ENCODE data around the gene CXCR6. TPM values are rescaled to one million over a fixed set of nuclear protein-coding genes. Genes with fewer than 3 reads are reported as not detected.

Gene CXCR6
- total RNA-seq, 1 donor from 2014 or later = not detected

- no peaks in the 10 kb centered on the region for H3K36me3 ChIP-seq (ENCODE audit: control insufficient read depth, insufficient read depth, low read length)
- no peak overlapping the region for H3K4me3 ChIP-seq (ENCODE audit: low read depth, low read length)
- no peak for DNase-seq (ENCODE audit: low read depth)
- no peaks in the 10 kb centered on the region for H3K27me3 ChIP-seq (ENCODE audit: control insufficient read depth, insufficient read depth, low read length)
- TF ChIP-seq, protein P1, sequence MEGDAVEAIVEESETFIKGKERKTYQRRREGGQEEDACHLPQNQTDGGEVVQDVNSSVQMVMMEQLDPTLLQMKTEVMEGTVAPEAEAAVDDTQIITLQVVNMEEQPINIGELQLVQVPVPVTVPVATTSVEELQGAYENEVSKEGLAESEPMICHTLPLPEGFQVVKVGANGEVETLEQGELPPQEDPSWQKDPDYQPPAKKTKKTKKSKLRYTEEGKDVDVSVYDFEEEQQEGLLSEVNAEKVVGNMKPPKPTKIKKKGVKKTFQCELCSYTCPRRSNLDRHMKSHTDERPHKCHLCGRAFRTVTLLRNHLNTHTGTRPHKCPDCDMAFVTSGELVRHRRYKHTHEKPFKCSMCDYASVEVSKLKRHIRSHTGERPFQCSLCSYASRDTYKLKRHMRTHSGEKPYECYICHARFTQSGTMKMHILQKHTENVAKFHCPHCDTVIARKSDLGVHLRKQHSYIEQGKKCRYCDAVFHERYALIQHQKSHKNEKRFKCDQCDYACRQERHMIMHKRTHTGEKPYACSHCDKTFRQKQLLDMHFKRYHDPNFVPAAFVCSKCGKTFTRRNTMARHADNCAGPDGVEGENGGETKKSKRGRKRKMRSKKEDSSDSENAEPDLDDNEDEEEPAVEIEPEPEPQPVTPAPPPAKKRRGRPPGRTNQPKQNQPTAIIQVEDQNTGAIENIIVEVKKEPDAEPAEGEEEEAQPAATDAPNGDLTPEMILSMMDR (IDR thresholded peaks at IDR 0.05; ENCODE audit: insufficient read depth, low read length, poor library complexity, severe bottlenecking) = no peak
Measured at GRCh38 chr3:45910892-45911291, 32.4 kb upstream of the CXCR6 start.

DNA sequence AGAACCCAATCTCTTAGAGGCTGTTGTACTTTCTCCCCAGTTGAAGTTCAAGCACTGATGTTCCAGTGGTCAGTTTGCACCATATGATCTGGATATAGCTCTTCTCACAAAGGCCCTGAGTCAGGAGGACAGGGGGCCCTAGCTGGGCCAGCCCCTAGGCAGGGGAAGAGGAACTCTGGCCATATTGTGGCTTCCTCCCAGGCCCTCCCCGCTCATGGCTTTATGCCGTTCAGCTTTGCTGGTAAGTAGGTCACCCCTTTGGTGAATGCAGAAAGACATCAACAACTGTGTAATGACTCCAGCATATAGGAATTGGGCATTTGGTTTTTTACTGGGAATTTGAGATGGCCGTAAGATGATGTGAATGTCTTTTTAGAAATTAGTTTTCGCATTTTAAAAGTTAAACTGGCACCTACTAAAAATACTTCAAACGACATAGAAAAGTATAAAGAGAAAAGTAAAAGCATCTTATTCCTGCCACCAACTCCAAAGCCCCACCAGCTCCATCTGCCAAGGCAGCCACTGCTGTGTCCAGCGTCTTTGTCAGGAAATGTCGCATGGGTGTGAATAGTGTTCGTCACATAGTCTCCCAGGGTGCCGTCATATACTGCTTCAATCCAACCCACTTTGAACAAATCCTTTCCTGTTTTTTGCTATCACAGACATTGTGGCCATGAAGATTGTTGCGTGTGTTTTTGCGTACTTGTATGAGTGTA is 31.6 kb upstream of the CXCR6 start:
- no peak overlapping the region for H3K4me3 ChIP-seq (ENCODE audit: low read depth, low read length)
- no peaks in the 10 kb centered on the region for H3K27me3 ChIP-seq (ENCODE audit: control insufficient read depth, insufficient read depth, low read length)
- TF ChIP-seq, protein P1 (IDR thresholded peaks at IDR 0.05; ENCODE audit: insufficient read depth, low read length, poor library complexity, severe bottlenecking) = no peak
- no peak for DNase-seq (ENCODE audit: low read depth)
- H3K36me3 ChIP-seq (ENCODE audit: control insufficient read depth, insufficient read depth, low read length) = no peaks in the 10 kb centered on the region

- no peaks in the 10 kb centered on the region for H3K27me3 ChIP-seq (ENCODE audit: control insufficient read depth, insufficient read depth, low read length)
- H3K36me3 ChIP-seq (ENCODE audit: control insufficient read depth, insufficient read depth, low read length) = no peaks in the 10 kb centered on the region
- no peak for DNase-seq (ENCODE audit: low read depth)
- TF ChIP-seq, protein P1 (IDR thresholded peaks at IDR 0.05; ENCODE audit: insufficient read depth, low read length, poor library complexity, severe bottlenecking) = no peak
- no peak overlapping the region for H3K4me3 ChIP-seq (ENCODE audit: low read depth, low read length)
Measured at GRCh38 chr3:45912435-45912834, 30.8 kb upstream of the CXCR6 start.

DNA sequence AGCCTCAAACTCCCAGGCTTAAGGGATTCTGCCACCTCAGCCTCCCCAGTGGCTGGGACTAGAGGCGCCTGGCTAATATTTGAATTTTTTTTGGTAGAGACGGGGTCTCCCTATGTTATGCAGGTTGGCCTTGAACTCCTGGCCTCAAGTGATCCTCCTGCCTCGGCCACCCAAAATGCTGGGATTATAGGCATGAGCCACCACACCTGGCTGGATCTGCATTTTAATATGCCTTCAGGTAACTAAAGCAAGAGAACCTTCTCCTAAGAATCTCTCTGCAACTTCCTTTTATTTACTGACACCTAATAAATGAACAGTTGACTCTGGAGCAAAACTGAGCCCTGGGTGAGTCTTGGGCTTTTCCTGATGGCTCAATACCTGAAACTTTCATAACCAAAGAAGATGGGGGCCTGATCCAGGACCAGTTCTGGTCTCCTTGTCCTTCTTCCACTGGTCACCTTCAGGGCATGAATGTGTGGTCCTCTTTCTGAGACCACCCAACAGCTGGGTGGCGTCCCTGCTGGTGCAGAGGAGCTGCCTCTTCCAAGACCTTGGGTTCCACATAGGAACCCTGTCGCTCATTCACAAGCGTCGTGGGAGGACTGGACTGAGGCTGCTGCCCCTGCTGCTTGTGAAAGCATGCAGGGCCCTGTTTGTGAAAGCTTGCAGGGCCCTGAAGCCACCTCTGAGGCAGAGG is 28.8 kb upstream of the CXCR6 start:
- TF ChIP-seq, protein P1 (IDR thresholded peaks at IDR 0.05; ENCODE audit: insufficient read depth, low read length, poor library complexity, severe bottlenecking) = no peak
- Histone ChIP-seq H3K36me3 (ENCODE audit: control insufficient read depth, insufficient read depth, low read length) (no peaks in the 10 kb centered on the region), H3K27me3 (ENCODE audit: control insufficient read depth, insufficient read depth, low read length) (no peaks in the 10 kb centered on the region), H3K4me3 (ENCODE audit: low read depth, low read length) (no peak overlapping the region)
- DNase-seq (ENCODE audit: low read depth) = no peak

DNA sequence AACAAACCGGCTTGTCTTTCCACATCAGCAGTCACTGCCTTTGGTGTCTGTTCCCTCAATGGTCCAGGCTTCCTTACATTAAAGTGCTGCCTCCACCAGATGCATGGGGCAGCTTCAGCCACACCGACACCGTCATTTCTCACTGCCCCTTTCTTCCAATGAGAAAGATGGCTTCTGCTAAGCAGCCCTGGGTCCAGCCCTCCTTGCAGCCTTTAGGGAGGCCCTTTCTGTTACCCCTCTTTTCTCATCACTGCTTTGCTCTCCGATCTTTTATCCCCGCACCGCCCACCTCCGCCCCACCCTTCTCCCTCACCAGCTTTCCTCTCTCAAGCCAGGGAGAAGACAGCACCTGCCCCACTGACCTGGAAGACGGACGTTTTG is 28.2 kb upstream of the CXCR6 start:
- Histone ChIP-seq H3K27me3 (ENCODE audit: control insufficient read depth, insufficient read depth, low read length) (no peaks in the 10 kb centered on the region), H3K36me3 (ENCODE audit: control insufficient read depth, insufficient read depth, low read length) (no peaks in the 10 kb centered on the region), H3K4me3 (ENCODE audit: low read depth, low read length) (no peak overlapping the region)
- TF ChIP-seq, protein P1 (IDR thresholded peaks at IDR 0.05; ENCODE audit: insufficient read depth, low read length, poor library complexity, severe bottlenecking) = no peak
- no peak for DNase-seq (ENCODE audit: low read depth)

Measured in kidney epithelial cell (primary cell).